SK-N-SH (cell line): ENCODE measurements around the gene DMBT1. TPM values are rescaled to one million over a fixed set of nuclear protein-coding genes. Genes with fewer than 3 reads are reported as not detected.

Experiments used
- CTCF ChIA-PET: fragments of 300-600, 350-600 bp; formaldehyde crosslinking; extraction: SDS; loops from one replicate; lab custom pipeline; 2021; lab: Yijun Ruan, JAX
- POLR2A ChIA-PET: fragments of 350-600 bp; sonication (Branson Sonifier 250); formaldehyde crosslinking; extraction: SDS; loops from one replicate; lab custom pipeline; 2020; ENCODE audit warnings: antibody characterized with exemption, inconsistent platforms; lab: Yijun Ruan, JAX
- DNase-seq: peaks from one replicate; pipeline ENCODE4 v3.0.0; 2012
- H2AFZ ChIP-seq: fragments of 200-600 bp; sonication (generic); 2 replicates; pipeline ENCODE4 v1.8.1; 2016; ENCODE audit warnings: antibody characterized with exemption, mild to moderate bottlenecking, low read depth
- H3F3A ChIP-seq: fragments of 200-600 bp; sonication (generic); replicated peaks from 2 replicates; pipeline ENCODE3; 2016; ENCODE audit warnings: antibody characterized with exemption, mild to moderate bottlenecking; ENCODE audit not compliant: insufficient read depth
- H3K27ac ChIP-seq, 2 experiments: fragments of 200-500 bp in 1 of 2; fragments of 200-600 bp in 1 of 2; sonication (Bioruptor generic) in 1 of 2; sonication (generic), shearing (Covaris generic) in 1 of 2; 2 replicates each; pipeline versions ENCODE4 v1.5.1 to v1.6.1; 2014 to 2016; ENCODE audit warnings: low read depth in 2 of 2, inconsistent platforms in 1 of 2, low read length in 1 of 2, mild to moderate bottlenecking in 1 of 2, mixed read lengths in 1 of 2
- H3K27me3 ChIP-seq: fragments of 200-600 bp; sonication (generic), shearing (Covaris generic); 2 replicates; pipeline ENCODE4 v1.6.1; 2016; ENCODE audit warnings: mixed run types; ENCODE audit not compliant: insufficient read depth
- H3K36me3 ChIP-seq, 2 experiments: fragments of 200-500 bp in 1 of 2; fragments of 200-600 bp in 1 of 2; sonication (Bioruptor generic) in 1 of 2; sonication (generic) in 1 of 2; replicated peaks in 1 of 2; 2 replicates each; pipeline versions ENCODE3 to v1.5.1; 2014 to 2016; ENCODE audit warnings: low read length in 1 of 2, mild to moderate bottlenecking in 1 of 2; ENCODE audit not compliant: insufficient read depth in 2 of 2, control insufficient read depth in 1 of 2
- H3K4me1 ChIP-seq, 2 experiments: fragments of 200-500 bp in 1 of 2; fragments of 200-600 bp in 1 of 2; sonication (Bioruptor generic) in 1 of 2; sonication (generic), shearing (Covaris generic) in 1 of 2; 2 replicates each; pipeline versions ENCODE4 v1.5.1 to v1.6.1; 2014 to 2016; ENCODE audit warnings: low read depth in 1 of 2, low read length in 1 of 2, mixed run types in 1 of 2; ENCODE audit not compliant: insufficient read depth in 2 of 2, control insufficient read depth in 1 of 2
- H3K4me2 ChIP-seq: fragments of 200-600 bp; sonication (generic), shearing (Covaris generic); 2 replicates; pipeline ENCODE4 v1.6.1; 2017; ENCODE audit warnings: mixed run types
- H3K4me3 ChIP-seq, 2 experiments: fragments of 200-500 bp in 1 of 2; fragments of 200-600 bp in 1 of 2; sonication (Bioruptor generic) in 1 of 2; sonication (generic), shearing (Covaris generic) in 1 of 2; 2 replicates each; pipeline versions ENCODE4 v1.5.1 to v1.8.1; 2014 to 2016; ENCODE audit warnings: low read depth in 2 of 2, inconsistent platforms in 1 of 2, low read length in 1 of 2, mild to moderate bottlenecking in 1 of 2, mixed read lengths in 1 of 2, moderate library complexity in 1 of 2
- H3K79me2 ChIP-seq: fragments of 200-600 bp; sonication (generic); 2 replicates; pipeline ENCODE4 v1.8.1; 2017; ENCODE audit warnings: mild to moderate bottlenecking; ENCODE audit not compliant: insufficient read depth
- H3K9ac ChIP-seq: fragments of 200-600 bp; sonication (generic); 2 replicates; pipeline ENCODE4 v1.6.1; 2017; ENCODE audit warnings: mixed run types
- H3K9me2 ChIP-seq: fragments of 200-600 bp; sonication (generic); 2 replicates; pipeline ENCODE4 v1.6.1; 2017; ENCODE audit warnings: mixed run types
- H3K9me3 ChIP-seq: fragments of 200-600 bp; sonication (generic); 2 replicates; pipeline ENCODE4 v1.6.1; 2017; ENCODE audit warnings: mixed run types, mild to moderate bottlenecking, moderate library complexity
- H4K20me1 ChIP-seq: fragments of 200-600 bp; sonication (generic); 2 replicates; pipeline ENCODE4 v1.6.1; 2017; ENCODE audit warnings: mild to moderate bottlenecking, mixed run types; ENCODE audit not compliant: insufficient read depth
- ELF1 ChIP-seq: IDR thresholded peaks from 2 replicates; pipeline ENCODE4 v1.4.0; 2012
- EZH2phosphoT487 ChIP-seq: fragments of 200-600 bp; sonication (generic); IDR thresholded peaks from 2 replicates; pipeline ENCODE4 v1.6.1; 2017; ENCODE audit warnings: low read depth, mixed run types, mild to moderate bottlenecking, antibody characterized with exemption, moderate library complexity, borderline replicate concordance
- FOXM1 ChIP-seq: IDR thresholded peaks from 2 replicates; pipeline ENCODE4 v1.4.0; 2012; ENCODE audit warnings: low read depth, mild to moderate bottlenecking
- JUND ChIP-seq: IDR thresholded peaks from 2 replicates; pipeline ENCODE4 v1.4.0; 2012
- MEF2A ChIP-seq: IDR thresholded peaks from 2 replicates; pipeline ENCODE4 v1.4.0; 2012; ENCODE audit warnings: low read depth, borderline replicate concordance
- NRF1 ChIP-seq: IDR thresholded peaks from 2 replicates; pipeline ENCODE4 v1.6.1; 2012; ENCODE audit warnings: low read depth, mild to moderate bottlenecking, low read length
- RAD21 ChIP-seq: IDR thresholded peaks from 2 replicates; pipeline ENCODE4 v1.6.1; 2012; ENCODE audit warnings: mild to moderate bottlenecking, low read length
- RCOR1 ChIP-seq: fragments of 150-350 bp; IDR thresholded peaks from 2 replicates; pipeline ENCODE4 v1.6.1; 2017; ENCODE audit warnings: antibody characterized with exemption, low read length
- RFX5 ChIP-seq: IDR thresholded peaks from 2 replicates; pipeline ENCODE4 v1.6.1; 2012; ENCODE audit warnings: mild to moderate bottlenecking, improper control_type of control experiment, low read length
- RXRA ChIP-seq: IDR thresholded peaks from 2 replicates; pipeline ENCODE4 v1.4.0; 2012; ENCODE audit warnings: low read depth, mild to moderate bottlenecking, borderline replicate concordance
- SMC3 ChIP-seq: IDR thresholded peaks from 2 replicates; pipeline ENCODE4 v1.6.1; 2012; ENCODE audit warnings: low read depth, low read length, improper control_type of control experiment
- TEAD4 ChIP-seq: IDR thresholded peaks from 2 replicates; pipeline ENCODE4 v1.4.0; 2012; ENCODE audit warnings: mild to moderate bottlenecking, borderline replicate concordance; ENCODE audit not compliant: insufficient read depth
- WGBS: methylation state at CpG from one replicate; pipeline ENCODE4 v1.1.6; 2017; ENCODE audit warnings: low lambda C conversion rate; 5-methylcytosine and 5-hydroxymethylcytosine counted together
- polyA plus RNA-seq, 3 experiments: library from polyadenylated mRNA; depleted of rRNA; stranded (reverse); fragments of >200 nt; gene quantifications; 2 replicates each; pipeline ENCODE4 v1.2.3, GENCODE V29; 2012
- TF ChIP-seq, protein P1 (sequence below): IDR thresholded peaks from 2 replicates; pipeline ENCODE4 v1.4.0; 2012; ENCODE audit warnings: low read depth, borderline replicate concordance
- TF ChIP-seq, protein P2 (sequence below): IDR thresholded peaks from 2 replicates; pipeline ENCODE4 v1.4.0; 2012; ENCODE audit warnings: low read depth, borderline replicate concordance
- TF ChIP-seq, protein P3 (sequence below): fragments of 200-600 bp; sonication (generic); IDR thresholded peaks from 2 replicates; pipeline ENCODE4 v1.6.1; 2017; ENCODE audit warnings: antibody characterized with exemption, mild to moderate bottlenecking, moderate library complexity
- TF ChIP-seq, protein P4 (sequence below): IDR thresholded peaks from 2 replicates; pipeline ENCODE4 v1.4.0; 2012; ENCODE audit warnings: low read depth
- TF ChIP-seq, protein P5 (sequence below): fragments of 150-350 bp; IDR thresholded peaks from 2 replicates; pipeline ENCODE4 v1.6.1; 2017; ENCODE audit warnings: antibody characterized with exemption, low read length, low read depth, borderline replicate concordance

DMBT1 gene
- polyA plus RNA-seq, 1 of the 3 experiments (the other 2 are of a cell fraction), result not detected

DNA sequence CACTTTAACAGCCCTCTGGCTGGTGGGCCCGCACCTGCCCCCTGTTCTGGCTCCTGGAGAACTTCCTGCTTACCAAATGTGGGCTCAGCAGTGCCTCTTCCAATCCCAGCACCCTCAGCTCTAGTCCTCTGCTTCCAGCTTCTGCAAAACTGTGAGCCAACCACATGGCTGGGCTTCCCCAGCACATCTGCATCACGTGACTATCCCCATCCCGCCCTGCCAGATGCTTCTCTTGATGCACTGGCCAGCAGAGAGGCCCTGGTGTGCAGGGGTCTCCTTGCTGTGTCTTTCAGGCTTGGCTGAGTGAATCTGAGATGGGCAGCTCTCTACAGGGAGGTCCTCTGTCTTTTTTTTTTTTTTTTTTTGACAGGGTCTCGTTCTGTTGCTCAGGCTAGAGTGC lies 43.8 kb upstream of the DMBT1 start:
- no peak overlapping the region for H2AFZ ChIP-seq
- TF ChIP-seq RXRA, result no peak
- no peak for TF ChIP-seq RFX5
- TF ChIP-seq, protein P1, sequence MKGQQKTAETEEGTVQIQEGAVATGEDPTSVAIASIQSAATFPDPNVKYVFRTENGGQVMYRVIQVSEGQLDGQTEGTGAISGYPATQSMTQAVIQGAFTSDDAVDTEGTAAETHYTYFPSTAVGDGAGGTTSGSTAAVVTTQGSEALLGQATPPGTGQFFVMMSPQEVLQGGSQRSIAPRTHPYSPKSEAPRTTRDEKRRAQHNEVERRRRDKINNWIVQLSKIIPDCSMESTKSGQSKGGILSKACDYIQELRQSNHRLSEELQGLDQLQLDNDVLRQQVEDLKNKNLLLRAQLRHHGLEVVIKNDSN, result no peak
- TF ChIP-seq ELF1, result no peak
- TF ChIP-seq, protein P2, sequence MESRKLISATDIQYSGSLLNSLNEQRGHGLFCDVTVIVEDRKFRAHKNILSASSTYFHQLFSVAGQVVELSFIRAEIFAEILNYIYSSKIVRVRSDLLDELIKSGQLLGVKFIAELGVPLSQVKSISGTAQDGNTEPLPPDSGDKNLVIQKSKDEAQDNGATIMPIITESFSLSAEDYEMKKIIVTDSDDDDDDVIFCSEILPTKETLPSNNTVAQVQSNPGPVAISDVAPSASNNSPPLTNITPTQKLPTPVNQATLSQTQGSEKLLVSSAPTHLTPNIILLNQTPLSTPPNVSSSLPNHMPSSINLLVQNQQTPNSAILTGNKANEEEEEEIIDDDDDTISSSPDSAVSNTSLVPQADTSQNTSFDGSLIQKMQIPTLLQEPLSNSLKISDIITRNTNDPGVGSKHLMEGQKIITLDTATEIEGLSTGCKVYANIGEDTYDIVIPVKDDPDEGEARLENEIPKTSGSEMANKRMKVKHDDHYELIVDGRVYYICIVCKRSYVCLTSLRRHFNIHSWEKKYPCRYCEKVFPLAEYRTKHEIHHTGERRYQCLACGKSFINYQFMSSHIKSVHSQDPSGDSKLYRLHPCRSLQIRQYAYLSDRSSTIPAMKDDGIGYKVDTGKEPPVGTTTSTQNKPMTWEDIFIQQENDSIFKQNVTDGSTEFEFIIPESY, result no peak
- TF ChIP-seq NRF1, result no peak
- TF ChIP-seq MEF2A, result no peak
- no peak for TF ChIP-seq TEAD4
- TF ChIP-seq, protein P3, sequence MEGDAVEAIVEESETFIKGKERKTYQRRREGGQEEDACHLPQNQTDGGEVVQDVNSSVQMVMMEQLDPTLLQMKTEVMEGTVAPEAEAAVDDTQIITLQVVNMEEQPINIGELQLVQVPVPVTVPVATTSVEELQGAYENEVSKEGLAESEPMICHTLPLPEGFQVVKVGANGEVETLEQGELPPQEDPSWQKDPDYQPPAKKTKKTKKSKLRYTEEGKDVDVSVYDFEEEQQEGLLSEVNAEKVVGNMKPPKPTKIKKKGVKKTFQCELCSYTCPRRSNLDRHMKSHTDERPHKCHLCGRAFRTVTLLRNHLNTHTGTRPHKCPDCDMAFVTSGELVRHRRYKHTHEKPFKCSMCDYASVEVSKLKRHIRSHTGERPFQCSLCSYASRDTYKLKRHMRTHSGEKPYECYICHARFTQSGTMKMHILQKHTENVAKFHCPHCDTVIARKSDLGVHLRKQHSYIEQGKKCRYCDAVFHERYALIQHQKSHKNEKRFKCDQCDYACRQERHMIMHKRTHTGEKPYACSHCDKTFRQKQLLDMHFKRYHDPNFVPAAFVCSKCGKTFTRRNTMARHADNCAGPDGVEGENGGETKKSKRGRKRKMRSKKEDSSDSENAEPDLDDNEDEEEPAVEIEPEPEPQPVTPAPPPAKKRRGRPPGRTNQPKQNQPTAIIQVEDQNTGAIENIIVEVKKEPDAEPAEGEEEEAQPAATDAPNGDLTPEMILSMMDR, result no peak
- ChIA-PET CTCF (interaction anchor here (0.7 kb wide), 1 partner anchor 13 kb away, joined by 3 read pairs; no protein-coding TSS in a partner anchor), POLR2A (no interaction called here)
- H3F3A ChIP-seq, result no peaks in the 10 kb centered on the region
- H4K20me1 ChIP-seq, result no peaks in the 10 kb centered on the region
- H3K9me2 ChIP-seq, result no peaks in the 10 kb centered on the region
- no peak overlapping the region for H3K9ac ChIP-seq
- H3K27ac ChIP-seq, result no peak overlapping the region
- 72% methylated on average over 4 of the region's 4 CpGs for WGBS
- peaks cover 0 to 8% of the 10 kb centered on the region in 2 experiments; a peak in 1 of 4 replicates for H3K4me1 ChIP-seq
- no peaks in the 10 kb centered on the region for H3K9me3 ChIP-seq
- H3K4me2 ChIP-seq, result no peak overlapping the region
- H3K79me2 ChIP-seq, result no peaks in the 10 kb centered on the region
- DNase-seq, result no peak
- peaks cover 5 to 26% of the 10 kb centered on the region in 2 experiments for H3K36me3 ChIP-seq
- H3K27me3 ChIP-seq, result no peaks in the 10 kb centered on the region
- H3K4me3 ChIP-seq, result no peak overlapping the region

DNA sequence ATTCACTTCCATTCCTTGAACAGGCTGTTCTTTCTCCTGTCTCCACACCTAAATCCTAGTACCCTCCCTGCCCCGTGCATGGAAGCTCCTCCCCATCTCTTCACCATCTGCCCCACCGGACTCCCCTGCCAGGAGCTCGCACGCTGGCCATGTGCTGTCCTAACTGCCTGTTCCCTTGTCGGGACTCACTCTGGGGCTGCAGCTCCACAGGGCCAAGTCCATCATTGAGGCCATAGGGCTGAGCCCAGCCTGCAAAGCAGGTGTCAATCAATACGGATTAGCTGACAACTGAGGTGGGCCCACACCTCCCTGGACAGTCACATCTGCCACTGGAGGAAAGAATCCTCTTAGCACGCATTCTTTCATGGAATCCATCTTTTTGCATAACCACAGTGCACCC lies 41.4 kb upstream of the DMBT1 start:
- no peak for DNase-seq
- peaks cover 3 to 14% of the 10 kb centered on the region in 2 experiments for H3K36me3 ChIP-seq
- ChIA-PET POLR2A (no interaction called here), CTCF (no interaction called here)
- H3K27me3 ChIP-seq, result no peaks in the 10 kb centered on the region
- no peaks in the 10 kb centered on the region for H3K9me2 ChIP-seq
- H3F3A ChIP-seq, result no peaks in the 10 kb centered on the region
- no peak for TF ChIP-seq EZH2phosphoT487
- TF ChIP-seq, protein P4, sequence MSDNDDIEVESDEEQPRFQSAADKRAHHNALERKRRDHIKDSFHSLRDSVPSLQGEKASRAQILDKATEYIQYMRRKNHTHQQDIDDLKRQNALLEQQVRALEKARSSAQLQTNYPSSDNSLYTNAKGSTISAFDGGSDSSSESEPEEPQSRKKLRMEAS, result no peak
- TF ChIP-seq, protein P1, result no peak
- no peak for TF ChIP-seq RAD21
- no peak for TF ChIP-seq NRF1
- no peak for TF ChIP-seq RFX5
- no peak for TF ChIP-seq RCOR1
- TF ChIP-seq, protein P5, sequence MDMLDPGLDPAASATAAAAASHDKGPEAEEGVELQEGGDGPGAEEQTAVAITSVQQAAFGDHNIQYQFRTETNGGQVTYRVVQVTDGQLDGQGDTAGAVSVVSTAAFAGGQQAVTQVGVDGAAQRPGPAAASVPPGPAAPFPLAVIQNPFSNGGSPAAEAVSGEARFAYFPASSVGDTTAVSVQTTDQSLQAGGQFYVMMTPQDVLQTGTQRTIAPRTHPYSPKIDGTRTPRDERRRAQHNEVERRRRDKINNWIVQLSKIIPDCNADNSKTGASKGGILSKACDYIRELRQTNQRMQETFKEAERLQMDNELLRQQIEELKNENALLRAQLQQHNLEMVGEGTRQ, result no peak
- TF ChIP-seq SMC3, result no peak
- TF ChIP-seq, protein P3, result no peak
- no peak for TF ChIP-seq FOXM1
- no peak for TF ChIP-seq JUND
- H3K79me2 ChIP-seq, result no peaks in the 10 kb centered on the region
- no peak overlapping the region for H3K27ac ChIP-seq
- no peak overlapping the region for H3K4me3 ChIP-seq
- peaks cover 0 to 8% of the 10 kb centered on the region in 2 experiments; a peak in 1 of 4 replicates for H3K4me1 ChIP-seq
- no peaks in the 10 kb centered on the region for H4K20me1 ChIP-seq
- no peaks in the 10 kb centered on the region for H3K9me3 ChIP-seq
- WGBS, result 86% methylated on average over 7 of the region's 7 CpGs
- H3K9ac ChIP-seq, result no peak overlapping the region
- H3K4me2 ChIP-seq, result no peak overlapping the region
- H2AFZ ChIP-seq, result no peak overlapping the region
